Liver (tissue), 9 donors: ENCODE measurements around the gene LHFPL2. TPM values are rescaled to one million over a fixed set of nuclear protein-coding genes. Genes with fewer than 3 reads are reported as not detected.

Experiments used
- DNase-seq: peaks from one replicate; pipeline ENCODE4 v3.0.0-alpha.2; 2017; ENCODE audit warnings: low spot score
- H3K27ac ChIP-seq, 2 donors: one replicate each; pipeline ENCODE4 v1.7.0; 2013; ENCODE audit warnings: inconsistent platforms in 2 of 2, low read length in 2 of 2, control low read depth in 1 of 2, low read depth in 1 of 2, mild to moderate bottlenecking in 1 of 2
- H3K27me3 ChIP-seq, 4 donors: one replicate each; pipeline versions ENCODE4 v1.6.1 to v1.7.0; 2013; ENCODE audit warnings: low read length in 3 of 4, inconsistent platforms in 1 of 4, mild to moderate bottlenecking in 1 of 4, moderate library complexity in 1 of 4; ENCODE audit not compliant: control insufficient read depth in 4 of 4, insufficient read depth in 4 of 4
- H3K36me3 ChIP-seq, 4 donors: one replicate each; pipeline versions ENCODE4 v1.6.1 to v1.7.0; 2013; ENCODE audit warnings: low read length in 3 of 4, mild to moderate bottlenecking in 3 of 4, low read depth in 1 of 4, moderate library complexity in 1 of 4; ENCODE audit not compliant: control insufficient read depth in 4 of 4, insufficient read depth in 3 of 4
- H3K4me1 ChIP-seq, 4 donors: one replicate each; pipeline versions ENCODE4 v1.6.1 to v1.7.0; 2013; ENCODE audit warnings: low read length in 3 of 4, mild to moderate bottlenecking in 3 of 4, moderate library complexity in 1 of 4; ENCODE audit not compliant: control insufficient read depth in 4 of 4, insufficient read depth in 4 of 4
- H3K4me3 ChIP-seq, 3 donors: one replicate each; pipeline versions ENCODE4 v1.6.1 to v1.7.0; 2013; ENCODE audit warnings: low read length in 3 of 3, control low read depth in 1 of 3, low read depth in 1 of 3, mild to moderate bottlenecking in 1 of 3
- H3K9ac ChIP-seq, 2 donors: one replicate each; pipeline ENCODE4 v1.7.0; 2013; ENCODE audit warnings: low read length in 2 of 2, mild to moderate bottlenecking in 2 of 2, moderate library complexity in 2 of 2, control low read depth in 1 of 2, low read depth in 1 of 2
- H3K9me3 ChIP-seq, 4 donors: one replicate each; pipeline versions ENCODE4 v1.6.1 to v1.7.0; 2013; ENCODE audit warnings: low read length in 3 of 4; ENCODE audit not compliant: control insufficient read depth in 4 of 4
- EGR1 ChIP-seq, 2 donors: IDR thresholded peaks; 2 replicates each; pipeline ENCODE4 v1.6.1; 2016 to 2018; ENCODE audit warnings: antibody characterized with exemption in 2 of 2, low read depth in 2 of 2
- FOXA1 ChIP-seq: IDR thresholded peaks from 2 replicates; pipeline ENCODE4 v1.6.1; 2016; ENCODE audit warnings: antibody characterized with exemption
- FOXA2 ChIP-seq: IDR thresholded peaks from 2 replicates; pipeline ENCODE4 v1.6.1; 2016; ENCODE audit warnings: antibody characterized with exemption
- GABPA ChIP-seq, 2 donors: IDR thresholded peaks in 1 of 2; conservative IDR thresholded peaks in 1 of 2; 2 replicates each; pipeline ENCODE4 v1.6.1; 2016; ENCODE audit warnings: antibody characterized with exemption in 2 of 2, mild to moderate bottlenecking in 1 of 2, moderate library complexity in 1 of 2
- HNF4A ChIP-seq, 2 donors: conservative IDR thresholded peaks; 2 replicates each; pipeline ENCODE4 v1.6.1; 2016; ENCODE audit warnings: antibody characterized with exemption in 2 of 2, mild to moderate bottlenecking in 2 of 2
- HNF4G ChIP-seq: IDR thresholded peaks from 2 replicates; pipeline ENCODE4 v1.6.1; 2016; ENCODE audit warnings: antibody characterized with exemption
- JUND ChIP-seq, 2 donors: IDR thresholded peaks; 2 replicates each; pipeline ENCODE4 v1.6.1; 2016; ENCODE audit warnings: antibody characterized with exemption in 2 of 2
- NR2F2 ChIP-seq: IDR thresholded peaks from 2 replicates; pipeline ENCODE4 v1.6.1; 2016; ENCODE audit warnings: antibody characterized with exemption
- RAD21 ChIP-seq, 2 donors: IDR thresholded peaks; 2 replicates each; pipeline ENCODE4 v1.6.1; 2016; ENCODE audit warnings: antibody characterized with exemption in 2 of 2, mild to moderate bottlenecking in 2 of 2
- RXRA ChIP-seq, 2 donors: IDR thresholded peaks; 2 replicates each; pipeline ENCODE4 v1.6.1; 2017 to 2018; ENCODE audit warnings: antibody characterized with exemption in 2 of 2, mild to moderate bottlenecking in 1 of 2
- SP1 ChIP-seq: IDR thresholded peaks from 2 replicates; pipeline ENCODE4 v1.6.1; 2018; ENCODE audit warnings: antibody characterized with exemption, mild to moderate bottlenecking
- TAF1 ChIP-seq: conservative IDR thresholded peaks from 2 replicates; pipeline ENCODE4 v1.6.1; 2016; ENCODE audit warnings: antibody characterized with exemption, mild to moderate bottlenecking
- YY1 ChIP-seq: IDR thresholded peaks from 2 replicates; pipeline ENCODE4 v1.6.1; 2016; ENCODE audit warnings: antibody characterized with exemption, mild to moderate bottlenecking
- WGBS: extraction: QIAGEN DNeasy Blood & Tissue Kit; methylation state at CpG from one replicate; pipeline ENCODE4 v1.1.7; 2013; 5-methylcytosine and 5-hydroxymethylcytosine counted together
- polyA plus RNA-seq, 2 donors: library from polyadenylated mRNA; stranded (reverse) in 1 of 2; unstranded in 1 of 2; fragments of 200-250 nt in 1 of 2; fragments of >200 nt in 1 of 2; fragmentation: Nextera tagmentation in 1 of 2; extraction: Ambion mirVana in 1 of 2; gene quantifications; one replicate each; pipeline versions ENCODE4 v1.2.1 to v1.2.3, GENCODE V29; 2013 to 2015
- total RNA-seq, 2 donors: library from RNA; depleted of rRNA; stranded (reverse); fragments of >200 nt; gene quantifications; one replicate each; pipeline ENCODE4 v1.2.3, GENCODE V29; 2014
- TF ChIP-seq, protein P1 (sequence below): IDR thresholded peaks from 2 replicates; pipeline ENCODE4 v1.6.1; 2016; ENCODE audit warnings: antibody characterized with exemption
- TF ChIP-seq, protein P2 (sequence below): fragments of 150-350 bp; IDR thresholded peaks from 2 replicates; pipeline ENCODE4 v1.5.1; 2017; ENCODE audit warnings: improper control_type of control experiment, low read depth, low read length; ENCODE audit not compliant: missing input control
- TF ChIP-seq, protein P3 (sequence below): IDR thresholded peaks from 2 replicates; pipeline ENCODE4 v1.6.1; 2016; ENCODE audit warnings: antibody characterized with exemption, mild to moderate bottlenecking
- TF ChIP-seq, protein P4 (sequence below): IDR thresholded peaks from 2 replicates; pipeline ENCODE4 v1.6.1; 2016; ENCODE audit warnings: antibody characterized with exemption
- TF ChIP-seq, protein P5 (sequence below): IDR thresholded peaks from 2 replicates; pipeline ENCODE4 v1.6.1; 2016; ENCODE audit warnings: antibody characterized with exemption
- donor health status: healthy.
- donor health status: healthy.
- donor health status: healthy.
- donor health status: healthy.
- donor health status: healthy.

LHFPL2 gene
- total and polyA plus RNA-seq, 4 donors = 1.6 to 9.4 (median 5.6) TPM

DNA sequence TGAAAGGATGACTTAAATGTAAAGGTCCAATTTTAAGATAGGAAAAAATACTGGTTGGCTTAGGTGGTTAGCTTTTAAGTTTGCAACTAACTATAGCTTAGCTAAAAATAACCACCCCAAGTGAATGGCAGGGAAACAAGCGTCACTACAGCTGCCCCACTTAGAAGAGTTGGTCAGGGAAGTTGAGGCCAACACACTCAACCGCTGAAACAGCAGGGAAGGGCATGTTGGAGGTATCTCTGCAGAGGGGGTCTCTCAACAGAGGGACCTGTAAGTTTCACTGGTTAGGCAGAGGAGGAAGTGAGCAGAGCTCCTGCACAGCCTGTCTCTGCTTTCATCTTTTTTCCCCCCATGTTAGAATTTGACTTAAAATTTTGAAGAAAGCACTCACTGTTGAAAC, 75.3 kb downstream of the LHFPL2 start:
- 83% methylated on average over 2 of the region's 2 CpGs for WGBS
- Histone ChIP-seq H3K4me1 (peaks cover 0 to 7% (median 0%) of the 10 kb centered on the region in 4 donors), H3K27me3 (no peaks in the 10 kb centered on the region), H3K4me3 (no peak overlapping the region), H3K27ac (no peak overlapping the region), H3K9me3 (no peaks in the 10 kb centered on the region), H3K9ac (no peak overlapping the region), H3K36me3 (no peaks in the 10 kb centered on the region)
- TF ChIP-seq TAF1 = no peak
- TF ChIP-seq NR2F2 = no peak
- no peak for TF ChIP-seq GABPA (IDR thresholded peaks at IDR 0.05 in 1 of 2, conservative IDR thresholded peaks at IDR 0.05 in 1 of 2)
- TF ChIP-seq, protein P1, sequence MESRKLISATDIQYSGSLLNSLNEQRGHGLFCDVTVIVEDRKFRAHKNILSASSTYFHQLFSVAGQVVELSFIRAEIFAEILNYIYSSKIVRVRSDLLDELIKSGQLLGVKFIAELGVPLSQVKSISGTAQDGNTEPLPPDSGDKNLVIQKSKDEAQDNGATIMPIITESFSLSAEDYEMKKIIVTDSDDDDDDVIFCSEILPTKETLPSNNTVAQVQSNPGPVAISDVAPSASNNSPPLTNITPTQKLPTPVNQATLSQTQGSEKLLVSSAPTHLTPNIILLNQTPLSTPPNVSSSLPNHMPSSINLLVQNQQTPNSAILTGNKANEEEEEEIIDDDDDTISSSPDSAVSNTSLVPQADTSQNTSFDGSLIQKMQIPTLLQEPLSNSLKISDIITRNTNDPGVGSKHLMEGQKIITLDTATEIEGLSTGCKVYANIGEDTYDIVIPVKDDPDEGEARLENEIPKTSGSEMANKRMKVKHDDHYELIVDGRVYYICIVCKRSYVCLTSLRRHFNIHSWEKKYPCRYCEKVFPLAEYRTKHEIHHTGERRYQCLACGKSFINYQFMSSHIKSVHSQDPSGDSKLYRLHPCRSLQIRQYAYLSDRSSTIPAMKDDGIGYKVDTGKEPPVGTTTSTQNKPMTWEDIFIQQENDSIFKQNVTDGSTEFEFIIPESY = no peak
- no peak for TF ChIP-seq FOXA2
- TF ChIP-seq HNF4G = no peak
- no peak for TF ChIP-seq YY1
- TF ChIP-seq FOXA1 = no peak
- no peak for TF ChIP-seq EGR1 (IDR thresholded peaks at IDR 0.05; ENCODE audit: low read depth in 2 of 2)
- DNase-seq = no peak

DNA sequence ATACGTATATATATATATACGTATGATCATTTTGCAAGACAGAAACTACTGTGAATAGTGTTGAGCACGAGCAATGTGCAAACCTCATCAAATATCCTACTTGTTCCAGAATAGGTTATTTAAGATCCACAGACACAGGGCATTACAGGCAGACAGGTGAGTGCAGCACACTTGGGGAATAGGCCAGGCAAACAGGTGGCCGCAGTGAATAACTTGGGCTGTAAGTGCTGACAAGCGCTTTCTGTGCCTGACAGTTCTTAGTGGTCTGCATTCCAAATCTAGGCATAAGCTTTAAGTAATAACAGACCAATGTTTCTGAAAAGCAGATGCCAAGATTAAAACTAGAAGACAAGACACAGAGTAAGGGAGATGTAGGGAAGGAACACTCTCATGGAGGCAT, 77.9 kb downstream of the LHFPL2 start:
- no peak for DNase-seq
- Histone ChIP-seq H3K9ac (no peak overlapping the region), H3K27ac (no peak overlapping the region), H3K9me3 (no peaks in the 10 kb centered on the region), H3K27me3 (no peaks in the 10 kb centered on the region), H3K4me1 (peaks cover 0 to 7% (median 0%) of the 10 kb centered on the region in 4 donors), H3K4me3 (no peak overlapping the region), H3K36me3 (no peaks in the 10 kb centered on the region)
- no peak for TF ChIP-seq EGR1 (IDR thresholded peaks at IDR 0.05; ENCODE audit: low read depth in 2 of 2)
- 94% methylated on average over 5 of the region's 5 CpGs for WGBS

DNA sequence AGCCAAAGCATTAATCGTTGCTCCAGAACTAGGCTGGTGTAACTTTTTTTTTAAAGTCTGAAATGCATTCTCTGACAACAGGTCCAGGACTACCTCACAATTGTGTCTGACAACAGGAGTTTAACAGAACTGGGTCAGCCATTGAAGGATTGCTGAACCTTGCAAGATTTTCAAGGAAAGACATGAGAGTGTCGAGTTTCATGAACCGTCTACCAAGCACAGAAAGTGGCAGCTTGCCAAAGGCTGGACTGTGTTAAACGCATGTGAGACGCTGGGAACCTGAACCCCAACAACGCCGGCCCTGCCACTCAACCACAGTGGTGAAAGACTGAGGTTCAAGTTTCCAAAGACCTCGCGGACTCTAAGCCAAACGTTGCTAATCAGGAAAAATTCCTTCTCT, 79.1 kb downstream of the LHFPL2 start:
- DNase-seq = peak; percentile 35
- no peak for TF ChIP-seq FOXA2
- no peak for TF ChIP-seq YY1
- no peak for TF ChIP-seq RXRA (IDR thresholded peaks at IDR 0.05)
- TF ChIP-seq HNF4G = no peak
- TF ChIP-seq, protein P2, sequence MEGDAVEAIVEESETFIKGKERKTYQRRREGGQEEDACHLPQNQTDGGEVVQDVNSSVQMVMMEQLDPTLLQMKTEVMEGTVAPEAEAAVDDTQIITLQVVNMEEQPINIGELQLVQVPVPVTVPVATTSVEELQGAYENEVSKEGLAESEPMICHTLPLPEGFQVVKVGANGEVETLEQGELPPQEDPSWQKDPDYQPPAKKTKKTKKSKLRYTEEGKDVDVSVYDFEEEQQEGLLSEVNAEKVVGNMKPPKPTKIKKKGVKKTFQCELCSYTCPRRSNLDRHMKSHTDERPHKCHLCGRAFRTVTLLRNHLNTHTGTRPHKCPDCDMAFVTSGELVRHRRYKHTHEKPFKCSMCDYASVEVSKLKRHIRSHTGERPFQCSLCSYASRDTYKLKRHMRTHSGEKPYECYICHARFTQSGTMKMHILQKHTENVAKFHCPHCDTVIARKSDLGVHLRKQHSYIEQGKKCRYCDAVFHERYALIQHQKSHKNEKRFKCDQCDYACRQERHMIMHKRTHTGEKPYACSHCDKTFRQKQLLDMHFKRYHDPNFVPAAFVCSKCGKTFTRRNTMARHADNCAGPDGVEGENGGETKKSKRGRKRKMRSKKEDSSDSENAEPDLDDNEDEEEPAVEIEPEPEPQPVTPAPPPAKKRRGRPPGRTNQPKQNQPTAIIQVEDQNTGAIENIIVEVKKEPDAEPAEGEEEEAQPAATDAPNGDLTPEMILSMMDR = no peak
- TF ChIP-seq NR2F2 = no peak
- no peak for TF ChIP-seq HNF4A (conservative IDR thresholded peaks at IDR 0.05)
- TF ChIP-seq, protein P3, sequence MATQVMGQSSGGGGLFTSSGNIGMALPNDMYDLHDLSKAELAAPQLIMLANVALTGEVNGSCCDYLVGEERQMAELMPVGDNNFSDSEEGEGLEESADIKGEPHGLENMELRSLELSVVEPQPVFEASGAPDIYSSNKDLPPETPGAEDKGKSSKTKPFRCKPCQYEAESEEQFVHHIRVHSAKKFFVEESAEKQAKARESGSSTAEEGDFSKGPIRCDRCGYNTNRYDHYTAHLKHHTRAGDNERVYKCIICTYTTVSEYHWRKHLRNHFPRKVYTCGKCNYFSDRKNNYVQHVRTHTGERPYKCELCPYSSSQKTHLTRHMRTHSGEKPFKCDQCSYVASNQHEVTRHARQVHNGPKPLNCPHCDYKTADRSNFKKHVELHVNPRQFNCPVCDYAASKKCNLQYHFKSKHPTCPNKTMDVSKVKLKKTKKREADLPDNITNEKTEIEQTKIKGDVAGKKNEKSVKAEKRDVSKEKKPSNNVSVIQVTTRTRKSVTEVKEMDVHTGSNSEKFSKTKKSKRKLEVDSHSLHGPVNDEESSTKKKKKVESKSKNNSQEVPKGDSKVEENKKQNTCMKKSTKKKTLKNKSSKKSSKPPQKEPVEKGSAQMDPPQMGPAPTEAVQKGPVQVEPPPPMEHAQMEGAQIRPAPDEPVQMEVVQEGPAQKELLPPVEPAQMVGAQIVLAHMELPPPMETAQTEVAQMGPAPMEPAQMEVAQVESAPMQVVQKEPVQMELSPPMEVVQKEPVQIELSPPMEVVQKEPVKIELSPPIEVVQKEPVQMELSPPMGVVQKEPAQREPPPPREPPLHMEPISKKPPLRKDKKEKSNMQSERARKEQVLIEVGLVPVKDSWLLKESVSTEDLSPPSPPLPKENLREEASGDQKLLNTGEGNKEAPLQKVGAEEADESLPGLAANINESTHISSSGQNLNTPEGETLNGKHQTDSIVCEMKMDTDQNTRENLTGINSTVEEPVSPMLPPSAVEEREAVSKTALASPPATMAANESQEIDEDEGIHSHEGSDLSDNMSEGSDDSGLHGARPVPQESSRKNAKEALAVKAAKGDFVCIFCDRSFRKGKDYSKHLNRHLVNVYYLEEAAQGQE = no peak
- no peak for TF ChIP-seq TAF1
- TF ChIP-seq, protein P4, sequence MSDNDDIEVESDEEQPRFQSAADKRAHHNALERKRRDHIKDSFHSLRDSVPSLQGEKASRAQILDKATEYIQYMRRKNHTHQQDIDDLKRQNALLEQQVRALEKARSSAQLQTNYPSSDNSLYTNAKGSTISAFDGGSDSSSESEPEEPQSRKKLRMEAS = no peak
- no peak for TF ChIP-seq GABPA (IDR thresholded peaks at IDR 0.05 in 1 of 2, conservative IDR thresholded peaks at IDR 0.05 in 1 of 2)
- no peak for TF ChIP-seq FOXA1
- TF ChIP-seq RAD21 (IDR thresholded peaks at IDR 0.05) = no peak
- no peak for TF ChIP-seq EGR1 (IDR thresholded peaks at IDR 0.05; ENCODE audit: low read depth in 2 of 2)
- no peak for TF ChIP-seq SP1
- TF ChIP-seq, protein P5, sequence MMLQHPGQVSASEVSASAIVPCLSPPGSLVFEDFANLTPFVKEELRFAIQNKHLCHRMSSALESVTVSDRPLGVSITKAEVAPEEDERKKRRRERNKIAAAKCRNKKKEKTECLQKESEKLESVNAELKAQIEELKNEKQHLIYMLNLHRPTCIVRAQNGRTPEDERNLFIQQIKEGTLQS = no peak
- no peak for TF ChIP-seq JUND (IDR thresholded peaks at IDR 0.05)
- TF ChIP-seq, protein P1 = no peak
- no peaks in the 10 kb centered on the region for H3K27me3 ChIP-seq
- WGBS = 59% methylated on average over 10 of the region's 10 CpGs
- H3K4me3 ChIP-seq = no peak overlapping the region
- no peak overlapping the region for H3K9ac ChIP-seq
- no peaks in the 10 kb centered on the region for H3K36me3 ChIP-seq
- H3K9me3 ChIP-seq = no peaks in the 10 kb centered on the region
- peaks cover 0 to 4% (median 0%) of the 10 kb centered on the region in 4 donors for H3K4me1 ChIP-seq
- no peak overlapping the region for H3K27ac ChIP-seq
